ENCODE data around the gene LY6G6D. TPM values are rescaled to one million over a fixed set of nuclear protein-coding genes. Genes with fewer than 3 reads are reported as not detected.
A peak's percentile ranks its signal among the peaks of the same experiment; 100 is the strongest.

The LY6G6D gene
- total and polyA plus RNA-seq, 2 of the 13 experiments (the other 11 are each of a cell fraction or from before 2014, with no cell fraction given): not detected

- 0 out of 2 replicates have a peak, but pooled peaks have one; percentile 42 for TF ChIP-seq ZNF724P (CRISPR knock-in tag; IDR thresholded peaks at IDR 0.05; ENCODE audit: borderline replicate concordance)
- TF ChIP-seq ZNF614 (CRISPR knock-in tag; IDR thresholded peaks at IDR 0.05; ENCODE audit: borderline replicate concordance): no peak
- peak; percentile 91 for TF ChIP-seq HNRNPK (IDR thresholded peaks at IDR 0.05; ENCODE audit: low read depth, low read length, poor library complexity, severe bottlenecking)
- peak; percentile 73; the same call in 1 of the 2 replicates for TF ChIP-seq ETV6 (CRISPR knock-in tag; conservative IDR thresholded peaks at IDR 0.05)
- TF ChIP-seq REST (IDR thresholded peaks at IDR 0.05; ENCODE audit: borderline replicate concordance in 1 of 2, low read depth in 1 of 2, low read length in 2 of 2): peak in 1 of 2 experiments; percentile 74; a peak in 2 of 4 replicates
- TF ChIP-seq ZNF512B (CRISPR knock-in tag; IDR thresholded peaks at IDR 0.05; ENCODE audit: borderline replicate concordance): peak; percentile 95; the same call in 1 of the 2 replicates
- peak; percentile 77 for TF ChIP-seq RERE (CRISPR knock-in tag; IDR thresholded peaks at IDR 0.05; ENCODE audit: low read depth)
- no peak for TF ChIP-seq JARID2 (CRISPR knock-in tag; IDR thresholded peaks at IDR 0.05; ENCODE audit: insufficient replicate concordance)
- TF ChIP-seq NR2F1 (CRISPR knock-in tag; IDR thresholded peaks at IDR 0.05): 0 out of 4 replicates have a peak, but pooled peaks of 1 of the 2 experiments have one; percentile 14
- no peak for TF ChIP-seq CCAR2 (optimal IDR thresholded peaks at IDR 0.05; ENCODE audit: low read depth, low read length)
- TF ChIP-seq ZBTB39 (CRISPR knock-in tag; IDR thresholded peaks at IDR 0.05): no peak
- peak; percentile 68 for TF ChIP-seq FOXJ3 (CRISPR knock-in tag; IDR thresholded peaks at IDR 0.05; ENCODE audit: borderline replicate concordance)
Measured at GRCh38 chr6:31737315-31737990, 22.3 kb downstream of the LY6G6D start (continued).

Data from HepG2 (cell line).